GM23338 (cell line): ENCODE data around the gene AURKB.

Source experiments
- CREB1 ChIP-seq: fragments of 250-450 bp; sonication (Bioruptor Pico); IDR thresholded peaks from 2 replicates; pipeline ENCODE4 v1.5.0; 2020; ENCODE audit warnings: low read depth, mild to moderate bottlenecking, moderate library complexity
- CTCF ChIP-seq, 2 experiments: fragments of 200-600 bp in 1 of 2; sonication (generic) in 1 of 2; conservative IDR thresholded peaks; 2 replicates each; pipeline versions ENCODE4 v1.5.1 to v1.6.1; 2016 to 2017; ENCODE audit warnings: antibody characterized with exemption in 2 of 2, low read depth in 2 of 2, mild to moderate bottlenecking in 2 of 2, moderate library complexity in 1 of 2
- EZH2 ChIP-seq: fragments of 200-600 bp; sonication (generic); IDR thresholded peaks from one replicate; pipeline ENCODE4 v1.8.0; 2017; ENCODE audit warnings: antibody characterized with exemption, mild to moderate bottlenecking, low read depth; ENCODE audit not compliant: unreplicated experiment
- EZH2phosphoT487 ChIP-seq: fragments of 200-600 bp; sonication (generic); IDR thresholded peaks from one replicate; pipeline ENCODE4 v1.8.1; 2018; ENCODE audit warnings: antibody characterized with exemption; ENCODE audit not compliant: unreplicated experiment
- POLR2AphosphoS5 ChIP-seq: IDR thresholded peaks from 2 replicates; pipeline ENCODE4 v1.6.1; 2016; ENCODE audit warnings: antibody characterized with exemption, low read depth

- TF ChIP-seq CTCF (conservative IDR thresholded peaks at IDR 0.05; ENCODE audit: low read depth in 2 of 2) (no peak), EZH2phosphoT487 (no peak), POLR2AphosphoS5 (no peak), EZH2 (no peak), CREB1 (CRISPR knock-in tag) (no peak)
These were observed 51.4 kb downstream of the AURKB start for GRCh38 chr17:8159032-8159400.
